IMR-90 (cell line): ENCODE measurements around the gene ARHGAP8. TPM values are rescaled to one million over a fixed set of nuclear protein-coding genes. Genes with fewer than 3 reads are reported as not detected.

Experiments used
- ATAC-seq: fragments of 200-7000 bp; cut with Tn5 transposase; 2 replicates; pipeline ENCODE4 v1.9.1; 2020; ENCODE audit warnings: low read depth, mild to moderate bottlenecking, moderate library complexity
- BruUV-seq: library from RNA; stranded (reverse); fragments of 400-500 nt; replicated peaks from 2 replicates; lab custom pipeline; 2021; lab: Mats Ljungman, UMichigan
- CTCF ChIA-PET: fragments of 300-600 bp; formaldehyde crosslinking; extraction: SDS; loops from one replicate; lab custom pipeline; 2021; ENCODE audit warnings: antibody characterized with exemption; lab: Yijun Ruan, JAX
- POLR2A ChIA-PET: fragments of 300-600 bp; sonication (Branson Sonifier 250); formaldehyde crosslinking; loops from one replicate; lab custom pipeline; 2022; ENCODE audit warnings: antibody characterized with exemption; ENCODE audit not compliant: unreplicated experiment; lab: Charles Lee
- DNase-seq: peaks from one replicate; pipeline ENCODE4 v3.0.0; 2013
- H2AFZ ChIP-seq: replicated peaks from 2 replicates; pipeline ENCODE3; 2013; ENCODE audit warnings: low read length, mild to moderate bottlenecking; ENCODE audit not compliant: poor library complexity
- H2AK5ac ChIP-seq: 2 replicates; pipeline ENCODE4 v1.6.1; 2013; ENCODE audit warnings: low read depth, low read length, inconsistent platforms
- H2AK9ac ChIP-seq: replicated peaks from 2 replicates; pipeline ENCODE3; 2013; ENCODE audit warnings: mild to moderate bottlenecking, low read depth, low read length, moderate library complexity; ENCODE audit not compliant: poor library complexity
- H2BK120ac ChIP-seq: 2 replicates; pipeline ENCODE4 v1.6.1; 2013; ENCODE audit warnings: low read depth, low read length, inconsistent platforms
- H2BK15ac ChIP-seq: 3 replicates; pipeline ENCODE4 v1.6.1; 2013; ENCODE audit warnings: low read depth, low read length, inconsistent platforms
- H2BK20ac ChIP-seq: 2 replicates; pipeline ENCODE4 v1.6.1; 2013; ENCODE audit warnings: low read depth, mild to moderate bottlenecking, inconsistent platforms, low read length, moderate library complexity
- H2BK5ac ChIP-seq: 2 replicates; pipeline ENCODE4 v1.6.1; 2013; ENCODE audit warnings: mild to moderate bottlenecking, low read depth, low read length, inconsistent platforms; ENCODE audit not compliant: poor library complexity, severe bottlenecking
- H3K14ac ChIP-seq: replicated peaks from 2 replicates; pipeline ENCODE4 v1.6.1; 2013; ENCODE audit warnings: low read depth, low read length, inconsistent platforms
- H3K18ac ChIP-seq: 2 replicates; pipeline ENCODE4 v1.6.1; 2013; ENCODE audit warnings: low read depth, low read length, control low read depth
- H3K23ac ChIP-seq: 2 replicates; pipeline ENCODE4 v1.6.1; 2013; ENCODE audit warnings: low read depth, low read length, inconsistent platforms
- H3K27ac ChIP-seq: 2 replicates; pipeline ENCODE4 v1.5.1; 2013; ENCODE audit warnings: mild to moderate bottlenecking, control low read depth, low read length; ENCODE audit not compliant: insufficient read depth
- H3K27me3 ChIP-seq: 2 replicates; pipeline ENCODE4 v1.6.1; 2013; ENCODE audit warnings: low read length; ENCODE audit not compliant: control insufficient read depth, insufficient read depth
- H3K36me3 ChIP-seq: 2 replicates; pipeline ENCODE4 v1.6.1; 2013; ENCODE audit warnings: low read length, mixed read lengths; ENCODE audit not compliant: control insufficient read depth, insufficient read depth
- H3K4ac ChIP-seq: 2 replicates; pipeline ENCODE4 v1.6.1; 2013; ENCODE audit warnings: low read depth, low read length, inconsistent platforms
- H3K4me1 ChIP-seq: 2 replicates; pipeline ENCODE4 v1.6.1; 2013; ENCODE audit warnings: low read length, mixed read lengths; ENCODE audit not compliant: control insufficient read depth, insufficient read depth
- H3K4me2 ChIP-seq: 2 replicates; pipeline ENCODE4 v1.6.1; 2013; ENCODE audit warnings: low read depth, mild to moderate bottlenecking, control low read depth, low read length, moderate library complexity
- H3K4me3 ChIP-seq: 2 replicates; pipeline ENCODE4 v1.5.1; 2013; ENCODE audit warnings: low read depth, mild to moderate bottlenecking, control low read depth, low read length, moderate library complexity; ENCODE audit not compliant: insufficient read depth
- H3K56ac ChIP-seq: 2 replicates; pipeline ENCODE4 v1.6.1; 2013; ENCODE audit warnings: low read length, inconsistent platforms; ENCODE audit not compliant: insufficient read depth; ENCODE audit errors: extremely low read depth
- H3K79me1 ChIP-seq, 2 experiments: 2 replicates each; pipeline ENCODE4 v1.6.1; 2013; ENCODE audit warnings: low read length in 2 of 2, inconsistent platforms in 1 of 2, low read depth in 1 of 2
- H3K9ac ChIP-seq: 2 replicates; pipeline ENCODE4 v1.6.1; 2013; ENCODE audit warnings: low read depth, low read length, control low read depth
- H3K9me1 ChIP-seq: 2 replicates; pipeline ENCODE4 v1.6.1; 2013; ENCODE audit warnings: low read length, inconsistent platforms; ENCODE audit not compliant: insufficient read depth
- H3K9me3 ChIP-seq: 2 replicates; pipeline ENCODE4 v1.6.1; 2013; ENCODE audit warnings: low read length; ENCODE audit not compliant: control insufficient read depth, insufficient read depth
- H4K20me1 ChIP-seq: 2 replicates; pipeline ENCODE4 v1.6.1; 2013; ENCODE audit warnings: low read length, inconsistent platforms; ENCODE audit not compliant: insufficient read depth
- H4K5ac ChIP-seq: 2 replicates; pipeline ENCODE4 v1.6.1; 2013; ENCODE audit warnings: mild to moderate bottlenecking, low read depth, low read length, control low read depth
- H4K8ac ChIP-seq, 2 experiments: 2 replicates each; pipeline ENCODE4 v1.6.1; 2013; ENCODE audit warnings: low read depth in 2 of 2, low read length in 2 of 2, control low read depth in 1 of 2, inconsistent platforms in 1 of 2
- H4K91ac ChIP-seq: 2 replicates; pipeline ENCODE4 v1.6.1; 2013; ENCODE audit warnings: low read depth, low read length, inconsistent platforms; ENCODE audit not compliant: insufficient read depth
- CHD1 ChIP-seq: IDR thresholded peaks from 2 replicates; pipeline ENCODE4 v1.6.1; 2012; ENCODE audit warnings: low read depth, low read length, improper control_type of control experiment
- FOS ChIP-seq: fragments of 150-350 bp; IDR thresholded peaks from 2 replicates; pipeline ENCODE4 v1.6.1; 2016; ENCODE audit warnings: low read depth, low read length
- MAFK ChIP-seq: IDR thresholded peaks from 2 replicates; pipeline ENCODE4 v1.6.1; 2012; ENCODE audit warnings: low read depth, low read length, improper control_type of control experiment
- MXI1 ChIP-seq: IDR thresholded peaks from 2 replicates; pipeline ENCODE4 v1.6.1; 2012; ENCODE audit warnings: low read depth, mild to moderate bottlenecking, low read length, moderate library complexity, borderline replicate concordance
- POLR2A ChIP-seq: IDR thresholded peaks from 2 replicates; pipeline ENCODE4 v1.6.1; 2012; ENCODE audit warnings: mild to moderate bottlenecking, low read depth, low read length
- RAD21 ChIP-seq: IDR thresholded peaks from 2 replicates; pipeline ENCODE4 v1.6.1; 2012; ENCODE audit warnings: low read length, improper control_type of control experiment
- RCOR1 ChIP-seq: IDR thresholded peaks from 2 replicates; pipeline ENCODE4 v1.6.1; 2012; ENCODE audit warnings: mild to moderate bottlenecking, low read length, improper control_type of control experiment; ENCODE audit not compliant: insufficient replicate concordance
- RFX5 ChIP-seq: IDR thresholded peaks from 2 replicates; pipeline ENCODE4 v1.8.0; 2012; ENCODE audit warnings: low read depth, mild to moderate bottlenecking, low read length, moderate library complexity
- SMC3 ChIP-seq: fragments of 150-350 bp; IDR thresholded peaks from 2 replicates; pipeline ENCODE4 v1.6.1; 2016; ENCODE audit warnings: low read depth, mild to moderate bottlenecking, antibody characterized with exemption, low read length, moderate library complexity
- USF2 ChIP-seq: fragments of 150-350 bp; IDR thresholded peaks from 2 replicates; pipeline ENCODE4 v1.6.1; 2017; ENCODE audit warnings: mild to moderate bottlenecking, antibody characterized with exemption, low read length, low read depth
- WGBS, 2 experiments: methylation state at CpG; one replicate each; pipeline versions ENCODE4 v1.1.5 to v1.1.7; 2013; ENCODE audit warnings: missing lambda C conversion rate in 2 of 2; ENCODE audit not compliant: insufficient read length in 1 of 2; ENCODE audit errors: extremely low coverage in 2 of 2; 5-methylcytosine and 5-hydroxymethylcytosine counted together
- dilution Hi-C: fragments of 300-500 bp; cut with HindIII; formaldehyde crosslinking; loops from one replicate; pipeline ENCODE4 v1.14.3; 2018; ENCODE audit warnings: low sequenced_read_pairs; ENCODE audit not compliant: unreplicated experiment
- in situ Hi-C: fragments of 300-500 bp; cut with MboI; formaldehyde crosslinking; loops from 3 replicates; pipeline ENCODE4 v1.14.3; 2019; ENCODE audit warnings: low sequenced_read_pairs, inconsistent platforms, mixed read lengths
- intact Hi-C: fragments of 100-400 bp; cut with micrococcal nuclease; formaldehyde crosslinking; loops from 2 replicates; pipeline ENCODE4 v1.10.0; 2022
- polyA plus RNA-seq, 3 experiments: library from polyadenylated mRNA; depleted of rRNA; stranded (reverse); fragments of >200 nt; gene quantifications; 2 replicates each; pipeline ENCODE4 v1.2.3, GENCODE V29; 2012; ENCODE audit warnings: low replicate concordance in 1 of 3
- total RNA-seq: library from RNA; depleted of rRNA; stranded (reverse); fragments of >200 nt; gene quantifications from 2 replicates; pipeline ENCODE4 v1.2.3, GENCODE V29; 2012
- TF ChIP-seq, protein P1 (sequence below): conservative IDR thresholded peaks from 2 replicates; pipeline ENCODE4 v1.5.1; 2012; ENCODE audit warnings: mild to moderate bottlenecking, low read depth, low read length, improper control_type of control experiment

ARHGAP8 gene
- total and polyA plus RNA-seq, 2 of the 4 experiments (the other 2 are of a cell fraction) = 0.18 to 0.21 TPM

DNA sequence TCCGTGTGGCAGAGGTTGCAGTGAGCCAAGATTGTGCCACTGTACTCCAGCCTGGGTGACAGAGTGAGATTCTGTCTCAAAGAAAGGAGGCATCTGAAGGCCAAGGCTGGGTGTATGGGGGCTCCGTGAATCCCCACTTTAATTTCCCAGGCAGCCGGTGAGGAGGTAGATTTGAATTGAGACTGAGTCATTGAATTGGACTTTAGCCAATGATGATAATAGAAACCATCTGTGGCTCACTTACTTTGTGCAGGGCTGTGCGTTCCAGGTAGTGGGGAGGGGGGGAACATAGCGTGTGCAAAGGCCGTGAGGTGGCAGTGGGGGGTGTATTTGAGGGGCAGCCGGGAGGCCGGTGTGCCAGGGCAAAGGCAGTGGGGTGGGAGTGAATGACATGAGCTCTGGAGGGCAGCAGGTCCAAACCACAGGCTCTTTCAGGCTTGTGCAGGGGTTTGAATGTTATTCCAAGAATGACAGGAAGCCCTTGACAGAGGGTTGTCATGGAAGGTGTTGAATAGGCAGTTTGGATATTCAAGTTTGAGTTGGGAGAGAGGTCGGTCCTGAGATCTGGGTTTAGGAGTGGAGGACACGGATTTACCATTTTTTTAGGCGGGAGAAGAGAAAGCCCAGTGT, 6.1 kb downstream of the ARHGAP8 start:
- H2AFZ ChIP-seq = peak overlapping the region; percentile 34
- H3K4me2 ChIP-seq = no peak overlapping the region
- H3K79me1 ChIP-seq = no peaks in the 10 kb centered on the region
- no peak overlapping the region for H2BK5ac ChIP-seq
- BruUV-seq = no TSS peak
- no peaks in the 10 kb centered on the region for H4K20me1 ChIP-seq
- 27% methylated on average over 8 of the region's 11 CpGs; no CpG with 5 or more reads in 1 of the 2 experiments for WGBS, 2 experiments
- H2BK120ac ChIP-seq = no peak overlapping the region
- H3K56ac ChIP-seq = no peak overlapping the region
- no peak overlapping the region for H4K8ac ChIP-seq
- peaks cover 3% of the 10 kb centered on the region; the same call in 1 of the 2 replicates for H3K9me1 ChIP-seq
- CTCF ChIA-PET = no interaction called here
- H3K14ac ChIP-seq = no peak overlapping the region
- ATAC-seq (peak; percentile 63), DNase-seq (peak; percentile 74)
- no peak overlapping the region for H4K5ac ChIP-seq
- no peak overlapping the region for H3K18ac ChIP-seq
- H3K9ac ChIP-seq = no peak overlapping the region
- H3K4ac ChIP-seq = no peak overlapping the region
- no peak overlapping the region for H2BK20ac ChIP-seq
- no peak overlapping the region for H3K27ac ChIP-seq
- H3K23ac ChIP-seq = no peak overlapping the region
- intact Hi-C loops = no loop called here
- H3K27me3 ChIP-seq = peaks cover 16% of the 10 kb centered on the region; the same call in 1 of the 2 replicates
- TF ChIP-seq CHD1 = no peak
- no peak for TF ChIP-seq FOS
- TF ChIP-seq RCOR1 = no peak
- TF ChIP-seq SMC3 = no peak
- TF ChIP-seq, protein P1, sequence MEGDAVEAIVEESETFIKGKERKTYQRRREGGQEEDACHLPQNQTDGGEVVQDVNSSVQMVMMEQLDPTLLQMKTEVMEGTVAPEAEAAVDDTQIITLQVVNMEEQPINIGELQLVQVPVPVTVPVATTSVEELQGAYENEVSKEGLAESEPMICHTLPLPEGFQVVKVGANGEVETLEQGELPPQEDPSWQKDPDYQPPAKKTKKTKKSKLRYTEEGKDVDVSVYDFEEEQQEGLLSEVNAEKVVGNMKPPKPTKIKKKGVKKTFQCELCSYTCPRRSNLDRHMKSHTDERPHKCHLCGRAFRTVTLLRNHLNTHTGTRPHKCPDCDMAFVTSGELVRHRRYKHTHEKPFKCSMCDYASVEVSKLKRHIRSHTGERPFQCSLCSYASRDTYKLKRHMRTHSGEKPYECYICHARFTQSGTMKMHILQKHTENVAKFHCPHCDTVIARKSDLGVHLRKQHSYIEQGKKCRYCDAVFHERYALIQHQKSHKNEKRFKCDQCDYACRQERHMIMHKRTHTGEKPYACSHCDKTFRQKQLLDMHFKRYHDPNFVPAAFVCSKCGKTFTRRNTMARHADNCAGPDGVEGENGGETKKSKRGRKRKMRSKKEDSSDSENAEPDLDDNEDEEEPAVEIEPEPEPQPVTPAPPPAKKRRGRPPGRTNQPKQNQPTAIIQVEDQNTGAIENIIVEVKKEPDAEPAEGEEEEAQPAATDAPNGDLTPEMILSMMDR = no peak
- no peak for TF ChIP-seq RAD21
- TF ChIP-seq RFX5 = no peak
- no peak for TF ChIP-seq MXI1
- TF ChIP-seq MAFK = no peak
- TF ChIP-seq POLR2A = no peak
- TF ChIP-seq USF2 = no peak
- in situ Hi-C loops = no loop called here
- no peak overlapping the region for H4K91ac ChIP-seq
- H3K4me1 ChIP-seq = peaks cover 8% of the 10 kb centered on the region; the same call in 1 of the 2 replicates
- H3K9me3 ChIP-seq = no peaks in the 10 kb centered on the region
- POLR2A ChIA-PET = no interaction called here
- H2AK9ac ChIP-seq = no peak overlapping the region
- no peak overlapping the region for H2BK15ac ChIP-seq
- H3K4me3 ChIP-seq = no peak overlapping the region
- dilution Hi-C loops = no loop called here
- H3K36me3 ChIP-seq = no peaks in the 10 kb centered on the region
- no peak overlapping the region for H2AK5ac ChIP-seq
